ENCODE measurements around the gene PLEKHA8.

The PLEKHA8 gene

DNA sequence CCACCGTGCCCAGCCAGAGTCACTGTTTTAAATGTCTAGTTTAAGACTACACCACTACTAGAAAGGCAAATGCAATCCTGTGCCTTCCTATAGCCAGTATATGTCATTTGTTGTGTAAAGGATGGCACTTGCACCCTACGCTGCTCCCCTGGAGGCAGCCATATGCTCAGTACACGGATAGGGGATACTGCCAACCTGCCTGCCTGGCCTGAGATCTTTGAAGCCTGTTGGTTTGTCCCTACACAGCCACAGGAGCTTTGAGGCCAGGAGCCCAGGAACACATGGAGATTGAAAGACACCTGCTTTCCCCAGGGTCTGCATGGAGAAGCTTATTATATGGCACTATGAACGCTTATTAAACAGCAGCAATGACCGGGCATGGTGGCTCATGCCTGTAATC is 36.3 kb upstream of the PLEKHA8 start:
- H3K27ac ChIP-seq, result no peak overlapping the region
- DNase-seq (ENCODE audit: low read depth, low spot score), result no peak

DNA sequence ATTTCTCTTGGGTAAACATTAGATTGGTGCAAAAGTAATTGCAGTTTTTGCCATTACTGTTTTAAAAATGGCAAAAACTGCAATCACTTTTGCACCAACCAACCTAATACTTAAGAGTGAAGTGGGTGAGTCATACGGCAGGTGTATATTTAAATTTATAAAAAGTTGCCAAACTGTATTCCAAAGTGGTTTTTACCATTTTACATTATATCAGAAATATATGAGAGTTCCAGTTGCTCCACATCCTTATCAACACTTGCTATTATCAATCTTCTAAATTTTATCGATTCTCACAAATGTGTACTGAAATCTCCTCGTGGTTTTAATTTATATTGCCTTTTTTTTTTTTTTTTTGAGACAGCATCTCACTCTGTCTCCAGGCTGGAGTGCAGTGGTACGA is 35.1 kb upstream of the PLEKHA8 start:
- Histone ChIP-seq H3K4me3 (no peak overlapping the region), H3K27ac (no peak overlapping the region), H3K36me3 (ENCODE audit: insufficient read depth, low read length) (no peaks in the 10 kb centered on the region), H3K9me3 (ENCODE audit: low read depth, low read length) (peaks cover 10% of the 10 kb centered on the region; the same call in 1 of the 2 replicates), H3K9ac (ENCODE audit: insufficient read length) (no peak overlapping the region)
- DNase-seq (ENCODE audit: low read depth, low spot score), result no peak
- TF ChIP-seq EZH2 (IDR thresholded peaks at IDR 0.05) (no peak), FOXP2 (optimal IDR thresholded peaks at IDR 0.05; ENCODE audit: control extremely low read depth, extremely low read length, insufficient read depth) (no peak), POLR2AphosphoS5 (IDR thresholded peaks at IDR 0.05; ENCODE audit: borderline replicate concordance, low read depth, low read length) (no peak)

More for the DNA sequence above, 36.3 kb upstream of the PLEKHA8 start:
- H3K4me3 ChIP-seq, result no peak overlapping the region
- H3K36me3 ChIP-seq (ENCODE audit: insufficient read depth, low read length), result no peaks in the 10 kb centered on the region
- H3K9me3 ChIP-seq (ENCODE audit: low read depth, low read length), result peaks cover 10% of the 10 kb centered on the region; the same call in 1 of the 2 replicates
- TF ChIP-seq EZH2 (IDR thresholded peaks at IDR 0.05), result no peak
- no peak for TF ChIP-seq FOXP2 (optimal IDR thresholded peaks at IDR 0.05; ENCODE audit: control extremely low read depth, extremely low read length, insufficient read depth)
- no peak for TF ChIP-seq POLR2AphosphoS5 (IDR thresholded peaks at IDR 0.05; ENCODE audit: borderline replicate concordance, low read depth, low read length)
- H3K9ac ChIP-seq (ENCODE audit: insufficient read length), result no peak overlapping the region

DNA sequence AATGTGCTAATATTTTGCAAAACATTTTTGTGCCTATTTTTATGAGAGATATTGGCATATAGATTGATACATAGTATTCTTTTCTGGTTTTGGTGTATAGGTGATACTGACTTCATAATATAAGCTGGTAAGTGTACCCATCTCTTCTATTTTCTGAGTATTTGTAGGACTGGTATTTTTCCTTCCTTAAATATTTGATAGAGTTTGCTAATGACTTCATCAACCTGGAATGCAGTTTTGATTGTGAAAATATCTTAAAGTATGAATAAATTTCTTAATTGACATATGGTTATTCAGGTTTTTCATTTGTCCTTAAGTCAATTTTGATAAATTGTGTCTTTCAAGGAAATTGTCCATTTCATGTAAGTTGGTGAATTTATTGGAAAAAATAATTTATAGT is 32.6 kb upstream of the PLEKHA8 start:
- DNase-seq (ENCODE audit: low read depth, low spot score), result no peak
- Histone ChIP-seq H3K9me3 (ENCODE audit: low read depth, low read length) (peaks cover 10% of the 10 kb centered on the region; the same call in 1 of the 2 replicates), H3K9ac (ENCODE audit: insufficient read length) (no peak overlapping the region), H3K27ac (no peak overlapping the region), H3K4me3 (no peak overlapping the region), H3K36me3 (ENCODE audit: insufficient read depth, low read length) (no peaks in the 10 kb centered on the region)
- no peak for TF ChIP-seq EZH2 (IDR thresholded peaks at IDR 0.05)
- TF ChIP-seq FOXP2 (optimal IDR thresholded peaks at IDR 0.05; ENCODE audit: control extremely low read depth, extremely low read length, insufficient read depth), result no peak
- TF ChIP-seq POLR2AphosphoS5 (IDR thresholded peaks at IDR 0.05; ENCODE audit: borderline replicate concordance, low read depth, low read length), result no peak

DNA sequence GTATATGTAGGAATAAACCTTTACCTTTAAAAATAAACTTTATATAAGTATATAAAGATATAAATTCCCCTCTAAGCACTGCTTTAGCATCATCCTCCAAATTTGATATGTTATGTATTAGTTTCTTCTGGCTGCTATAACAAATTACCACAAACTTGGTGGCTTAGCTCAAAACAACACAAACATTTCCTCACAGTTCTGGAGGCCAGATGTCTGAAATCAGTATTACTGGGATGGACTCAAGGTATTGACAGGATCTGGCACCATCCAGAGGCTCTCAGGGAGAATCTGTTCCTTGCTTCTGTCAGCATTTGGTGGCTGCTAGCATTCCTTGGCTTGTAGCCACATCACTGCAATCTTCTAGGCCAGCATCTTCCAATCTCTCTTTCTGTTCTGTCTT is 31.9 kb upstream of the PLEKHA8 start:
- Histone ChIP-seq H3K27ac (no peak overlapping the region), H3K9me3 (ENCODE audit: low read depth, low read length) (peaks cover 10% of the 10 kb centered on the region; the same call in 1 of the 2 replicates), H3K36me3 (ENCODE audit: insufficient read depth, low read length) (no peaks in the 10 kb centered on the region), H3K4me3 (no peak overlapping the region), H3K9ac (ENCODE audit: insufficient read length) (no peak overlapping the region)
- no peak for DNase-seq (ENCODE audit: low read depth, low spot score)
- TF ChIP-seq EZH2 (IDR thresholded peaks at IDR 0.05) (no peak), POLR2AphosphoS5 (IDR thresholded peaks at IDR 0.05; ENCODE audit: borderline replicate concordance, low read depth, low read length) (no peak), FOXP2 (optimal IDR thresholded peaks at IDR 0.05; ENCODE audit: control extremely low read depth, extremely low read length, insufficient read depth) (no peak)

DNA sequence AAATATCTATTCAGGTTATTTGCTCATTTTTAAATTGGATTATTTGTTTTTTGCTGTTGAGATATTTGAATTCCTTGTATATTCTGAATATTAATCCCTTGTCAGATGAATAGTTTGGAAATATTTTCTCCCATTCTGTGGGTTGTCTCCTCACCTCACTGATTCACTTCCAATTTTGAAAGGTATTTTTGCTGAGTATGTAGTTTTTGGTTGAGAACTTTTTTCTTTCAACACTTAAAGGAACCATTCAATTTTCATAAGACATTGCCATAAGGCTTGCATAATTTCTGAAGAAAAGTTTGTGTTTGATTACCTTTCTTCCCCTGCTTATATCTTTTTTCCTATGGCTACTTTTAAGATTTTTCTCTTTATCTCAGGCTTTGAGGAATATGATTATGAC is 29.7 kb upstream of the PLEKHA8 start:
- DNase-seq (ENCODE audit: low read depth, low spot score), result no peak
- Histone ChIP-seq H3K9me3 (ENCODE audit: low read depth, low read length) (peaks cover 10% of the 10 kb centered on the region; the same call in 1 of the 2 replicates), H3K36me3 (ENCODE audit: insufficient read depth, low read length) (no peaks in the 10 kb centered on the region), H3K27ac (no peak overlapping the region), H3K9ac (ENCODE audit: insufficient read length) (no peak overlapping the region), H3K4me3 (no peak overlapping the region)
- TF ChIP-seq FOXP2 (optimal IDR thresholded peaks at IDR 0.05; ENCODE audit: control extremely low read depth, extremely low read length, insufficient read depth), result no peak
- no peak for TF ChIP-seq POLR2AphosphoS5 (IDR thresholded peaks at IDR 0.05; ENCODE audit: borderline replicate concordance, low read depth, low read length)
- no peak for TF ChIP-seq EZH2 (IDR thresholded peaks at IDR 0.05)

DNA sequence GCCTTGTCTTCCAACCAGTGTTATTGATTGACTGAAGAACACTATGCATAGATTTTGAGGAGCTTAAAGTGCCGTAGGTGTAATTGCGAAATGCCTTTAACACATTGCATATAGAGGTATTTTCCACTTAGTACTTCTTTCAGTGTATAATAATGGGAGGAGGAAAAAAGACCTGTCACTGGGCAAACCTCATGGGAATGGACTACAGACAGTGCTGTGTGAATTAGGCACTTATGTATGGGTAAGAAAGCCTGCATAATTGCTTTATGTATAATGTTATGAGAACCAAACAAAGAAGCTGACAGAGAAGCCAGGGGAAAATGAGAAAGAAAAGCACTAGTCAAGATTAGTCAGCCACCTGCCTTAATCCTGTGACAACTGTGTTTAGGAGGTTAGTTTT is 26.2 kb upstream of the PLEKHA8 start:
- Histone ChIP-seq H3K9me3 (ENCODE audit: low read depth, low read length) (no peaks in the 10 kb centered on the region), H3K4me3 (no peak overlapping the region), H3K27ac (no peak overlapping the region), H3K9ac (ENCODE audit: insufficient read length) (no peak overlapping the region), H3K36me3 (ENCODE audit: insufficient read depth, low read length) (no peaks in the 10 kb centered on the region)
- DNase-seq (ENCODE audit: low read depth, low spot score), result no peak
- no peak for TF ChIP-seq EZH2 (IDR thresholded peaks at IDR 0.05)
- TF ChIP-seq FOXP2 (optimal IDR thresholded peaks at IDR 0.05; ENCODE audit: control extremely low read depth, extremely low read length, insufficient read depth), result no peak
- no peak for TF ChIP-seq POLR2AphosphoS5 (IDR thresholded peaks at IDR 0.05; ENCODE audit: borderline replicate concordance, low read depth, low read length)

DNA sequence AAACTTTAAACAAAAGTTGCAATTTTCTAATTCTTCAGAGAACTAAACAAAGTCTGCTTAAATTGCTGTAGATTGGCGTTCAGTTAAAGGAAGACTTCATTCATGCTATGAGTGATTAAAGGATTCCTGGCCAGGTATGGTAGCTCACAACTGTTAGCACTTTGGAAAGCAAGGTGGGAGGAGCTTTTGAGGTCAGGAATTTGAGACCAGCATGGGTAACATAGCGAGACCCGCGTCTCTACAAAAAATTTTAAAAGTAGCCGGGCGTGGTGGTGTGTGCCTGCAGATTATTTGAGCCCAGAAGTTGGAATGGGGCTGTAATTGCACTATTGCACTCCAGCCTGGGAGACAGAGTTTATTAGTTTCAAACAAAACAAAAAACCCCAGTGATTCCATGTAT is 25.1 kb upstream of the PLEKHA8 start:
- TF ChIP-seq FOXP2 (optimal IDR thresholded peaks at IDR 0.05; ENCODE audit: control extremely low read depth, extremely low read length, insufficient read depth) (no peak), POLR2AphosphoS5 (IDR thresholded peaks at IDR 0.05; ENCODE audit: borderline replicate concordance, low read depth, low read length) (no peak), EZH2 (IDR thresholded peaks at IDR 0.05) (no peak)
- no peak overlapping the region for H3K4me3 ChIP-seq
- H3K36me3 ChIP-seq (ENCODE audit: insufficient read depth, low read length), result no peaks in the 10 kb centered on the region
- no peaks in the 10 kb centered on the region for H3K9me3 ChIP-seq (ENCODE audit: low read depth, low read length)
- no peak overlapping the region for H3K9ac ChIP-seq (ENCODE audit: insufficient read length)
- H3K27ac ChIP-seq, result no peak overlapping the region
- no peak for DNase-seq (ENCODE audit: low read depth, low spot score)

DNA sequence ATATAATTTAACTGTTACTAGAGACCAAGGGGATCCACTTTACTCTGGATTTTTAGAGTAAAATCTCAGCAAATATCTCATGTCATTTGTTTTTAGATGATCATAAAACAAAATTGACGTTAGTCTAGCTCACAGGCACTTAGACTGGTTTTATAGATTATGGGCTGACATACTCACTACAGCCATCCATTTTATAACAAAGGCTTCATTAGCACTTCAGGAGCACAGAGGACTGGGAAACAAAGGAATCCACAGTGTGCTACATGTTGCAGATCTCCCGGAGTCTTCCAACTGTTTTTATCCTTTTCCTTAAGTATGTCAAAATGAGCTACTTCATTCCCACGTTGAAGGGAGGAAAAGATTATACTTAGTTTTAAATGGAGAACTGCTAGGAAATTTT is 22.7 kb upstream of the PLEKHA8 start:
- Histone ChIP-seq H3K36me3 (ENCODE audit: insufficient read depth, low read length) (no peaks in the 10 kb centered on the region), H3K9me3 (ENCODE audit: low read depth, low read length) (no peaks in the 10 kb centered on the region), H3K4me3 (no peak overlapping the region), H3K9ac (ENCODE audit: insufficient read length) (no peak overlapping the region), H3K27ac (no peak overlapping the region)
- TF ChIP-seq POLR2AphosphoS5 (IDR thresholded peaks at IDR 0.05; ENCODE audit: borderline replicate concordance, low read depth, low read length) (no peak), FOXP2 (optimal IDR thresholded peaks at IDR 0.05; ENCODE audit: control extremely low read depth, extremely low read length, insufficient read depth) (no peak), EZH2 (IDR thresholded peaks at IDR 0.05) (no peak)
- no peak for DNase-seq (ENCODE audit: low read depth, low spot score)

DNA sequence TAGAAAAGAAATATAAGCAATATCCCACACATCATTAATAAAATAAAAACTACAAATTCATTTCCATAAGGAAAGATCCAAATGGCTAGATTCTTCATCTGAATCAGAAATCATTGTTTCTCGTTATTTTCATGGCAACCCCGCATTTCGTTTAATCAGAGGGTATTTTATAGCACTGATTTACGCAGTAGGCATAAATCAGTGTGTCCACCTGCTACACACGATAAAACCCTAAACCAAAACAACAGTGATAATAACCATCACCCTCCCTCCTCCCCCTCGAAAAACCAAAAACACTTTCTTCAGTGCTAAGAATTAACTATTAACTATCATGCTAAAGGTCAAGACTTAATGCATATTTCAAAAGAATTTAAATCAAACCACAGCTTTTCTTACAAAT is 18.2 kb upstream of the PLEKHA8 start:
- H3K9me3 ChIP-seq (ENCODE audit: low read depth, low read length), result no peaks in the 10 kb centered on the region
- H3K4me3 ChIP-seq, result no peak overlapping the region
- H3K9ac ChIP-seq (ENCODE audit: insufficient read length), result no peak overlapping the region
- TF ChIP-seq FOXP2 (optimal IDR thresholded peaks at IDR 0.05; ENCODE audit: control extremely low read depth, extremely low read length, insufficient read depth) (no peak), EZH2 (IDR thresholded peaks at IDR 0.05) (no peak), POLR2AphosphoS5 (IDR thresholded peaks at IDR 0.05; ENCODE audit: borderline replicate concordance, low read depth, low read length) (no peak)
- DNase-seq (ENCODE audit: low read depth, low spot score), result no peak
- no peak overlapping the region for H3K27ac ChIP-seq
- peaks cover 9% of the 10 kb centered on the region for H3K36me3 ChIP-seq (ENCODE audit: insufficient read depth, low read length)
